ENCODE measurements around the gene HAGH.

Gene HAGH

GRCh38 chr16:1793578-1794220, 32.9 kb downstream of the HAGH start, which contains the start of gene IGFALS:
Gene IGFALS (minus strand): TSS chr16:1793705. CDS start chr16:1793652, 53 bp downstream.
- TF ChIP-seq CTCF (IDR thresholded peaks at IDR 0.05; ENCODE audit: low read depth, low read length): no peak
- H3K4me3 ChIP-seq (ENCODE audit: low read depth, low read length): no peak within 1 kb of the TSS

GRCh38 chr16:1792836-1793577, 33.6 kb downstream of the HAGH start:
- H3K4me3 ChIP-seq (ENCODE audit: low read depth, low read length): no peak overlapping the region
- no peak for TF ChIP-seq CTCF (IDR thresholded peaks at IDR 0.05; ENCODE audit: low read depth, low read length)

DNA sequence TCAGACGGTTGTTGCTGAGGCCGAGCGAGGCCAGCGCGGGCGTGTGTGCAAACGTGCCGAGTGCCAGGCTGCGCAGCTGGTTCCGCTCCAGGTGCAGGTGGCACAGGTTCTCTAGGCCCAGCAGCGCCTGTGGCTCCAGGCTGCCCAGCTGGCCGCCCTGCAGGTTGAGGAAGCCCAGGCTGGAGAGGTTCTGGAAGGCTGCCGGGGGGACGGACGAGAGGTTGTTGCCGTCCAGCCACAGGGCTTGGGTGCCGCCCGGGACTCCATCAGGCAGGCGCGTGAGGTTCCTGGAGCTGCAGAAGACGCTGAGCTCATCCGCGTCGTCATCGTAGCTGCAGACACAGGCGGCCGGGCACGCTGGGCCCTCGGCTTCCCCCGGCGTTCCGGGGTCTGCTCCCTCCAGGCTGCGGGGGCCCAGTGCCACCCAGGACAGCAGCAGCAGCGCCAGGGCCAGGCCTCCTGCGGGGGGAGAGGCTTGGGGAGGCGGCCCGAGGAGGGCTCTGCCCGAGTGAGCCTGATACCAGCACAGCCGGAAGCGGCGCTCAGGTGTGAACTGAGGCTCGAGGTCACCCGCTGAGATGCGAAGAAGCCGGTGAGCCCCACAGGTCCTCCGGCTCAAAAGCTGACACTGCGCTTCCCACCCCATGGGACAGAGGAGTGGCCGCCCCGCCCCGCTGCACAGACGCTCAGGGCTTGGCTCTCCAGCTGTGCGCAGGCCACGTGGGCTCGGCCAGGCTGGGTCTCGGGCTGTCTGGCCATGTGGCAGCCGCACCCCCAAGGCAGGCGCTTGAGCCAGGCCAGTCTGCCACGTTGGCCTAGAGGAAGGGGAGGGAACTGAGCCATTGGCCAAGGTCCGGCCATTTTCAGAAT, 34.4 kb downstream of the HAGH start:
- no peak for TF ChIP-seq CTCF (IDR thresholded peaks at IDR 0.05; ENCODE audit: low read depth, low read length)
- no peak overlapping the region for H3K4me3 ChIP-seq (ENCODE audit: low read depth, low read length)

- TF ChIP-seq CTCF (IDR thresholded peaks at IDR 0.05; ENCODE audit: low read depth, low read length): no peak
- H3K4me3 ChIP-seq (ENCODE audit: low read depth, low read length): no peak overlapping the region
Observed at GRCh38 chr16:1791256-1791942, 35.2 kb downstream of the HAGH start.

DNA sequence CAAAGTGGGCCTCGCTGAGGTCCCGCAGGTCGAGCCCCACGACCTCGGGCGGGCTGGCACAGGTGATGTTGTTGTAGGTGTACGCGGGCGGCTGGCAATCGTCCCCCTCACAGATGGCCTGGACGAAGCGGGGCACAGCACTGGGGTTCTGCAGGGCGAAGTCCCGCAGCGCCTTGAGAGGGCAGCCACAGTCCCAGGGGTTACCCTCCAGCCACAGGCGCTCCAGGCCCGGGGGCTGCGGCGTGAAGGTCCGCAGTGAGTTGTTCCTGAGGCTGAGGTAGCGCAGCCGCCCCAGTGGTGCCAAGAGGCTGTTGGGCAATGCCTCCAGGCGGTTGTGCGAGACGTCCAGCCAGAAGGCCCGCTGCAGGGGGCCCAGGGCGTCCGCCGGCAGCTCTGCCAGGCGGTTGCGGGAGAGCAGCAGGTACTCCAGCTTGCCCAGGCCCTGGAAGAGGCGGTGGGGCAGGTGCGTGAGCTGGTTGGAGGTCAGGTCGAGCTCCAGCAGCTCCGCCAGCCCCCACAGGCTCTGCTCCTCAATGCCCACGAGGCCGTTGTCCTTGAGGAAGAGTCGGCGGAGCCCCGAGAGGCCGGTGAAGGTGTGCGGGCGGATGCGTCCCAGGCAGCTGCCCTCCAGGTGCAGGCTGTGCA, 35.9 kb downstream of the HAGH start:
- no peak for TF ChIP-seq CTCF (IDR thresholded peaks at IDR 0.05; ENCODE audit: low read depth, low read length)
- no peak overlapping the region for H3K4me3 ChIP-seq (ENCODE audit: low read depth, low read length)

- TF ChIP-seq CTCF (IDR thresholded peaks at IDR 0.05; ENCODE audit: low read depth, low read length): no peak
- H3K4me3 ChIP-seq (ENCODE audit: low read depth, low read length): no peak overlapping the region
Observed at GRCh38 chr16:1790261-1790610, 36.4 kb downstream of the HAGH start.

Measured in WI38 (cell line).